T-helper 1 cell (primary cell): ENCODE results near the gene RAB6C.
"Not testable (repeated sequence)": the region's sequence is repeated elsewhere in the genome, so short reads cannot be mapped to it uniquely, and the experiment has no call there.

Experiments
- DNase-seq, 5 donors: peaks; one replicate each; pipeline ENCODE4 v3.0.0-alpha.2; 2012 to 2020
- total RNA-seq, 4 donors: gene quantifications; one replicate each; lab custom pipeline; 2026; lab: John Stamatoyannopoulos, UW

The RAB6C gene
- 0 to 0.31 (median 0.08) reads per million in 4 donors for total RNA-seq

- peak in 1 of 5 donors; percentile 4 for DNase-seq
Observed at GRCh38 chr2:129979629-129980155, at the start of gene RAB6C. RAB6C (plus strand) TSS chr2:129979666; CDS start chr2:129980116, 450 bp downstream.

DNA sequence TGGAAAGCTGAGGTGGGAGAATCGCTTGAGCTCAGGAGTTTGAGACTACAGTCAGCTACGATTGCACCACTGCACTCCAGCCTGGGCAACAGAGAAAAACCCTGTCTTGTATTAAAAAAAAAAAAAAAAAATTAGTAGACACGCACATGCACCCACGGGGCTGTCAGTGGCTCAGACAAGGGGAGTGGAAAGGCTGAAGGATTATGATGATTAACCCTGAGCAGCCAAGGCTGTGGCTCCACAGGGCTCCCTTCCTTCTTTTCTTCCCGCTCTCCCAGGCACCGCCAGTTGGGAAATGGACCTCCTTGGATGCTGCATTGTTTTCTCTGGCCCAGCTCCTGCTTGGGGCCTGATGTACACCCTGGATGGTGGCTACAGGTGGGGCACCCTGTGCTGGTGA lies 49.0 kb upstream of the RAB6C start:
- no peak for DNase-seq

DNA sequence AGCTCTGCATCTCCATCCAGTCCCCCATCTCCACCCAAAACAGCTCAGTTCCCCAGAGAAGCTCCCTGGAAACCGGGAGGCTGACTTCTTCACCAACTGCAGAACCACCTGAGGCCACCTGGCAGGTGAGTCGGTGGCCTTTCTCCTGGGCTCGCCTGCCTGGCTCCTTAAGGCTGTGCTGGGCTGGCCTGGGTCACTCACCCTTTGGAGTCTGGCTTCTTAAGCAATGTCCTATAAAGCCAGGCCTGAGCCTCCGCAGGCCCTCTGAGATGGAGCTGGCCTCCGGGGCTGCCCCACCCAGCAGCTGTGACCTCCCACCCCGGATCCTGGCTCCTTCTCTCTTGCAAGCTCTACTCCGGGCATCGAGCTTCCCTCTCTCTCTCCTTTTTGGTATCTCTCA lies 46.1 kb upstream of the RAB6C start:
- DNase-seq: not testable (repeated sequence)

DNA sequence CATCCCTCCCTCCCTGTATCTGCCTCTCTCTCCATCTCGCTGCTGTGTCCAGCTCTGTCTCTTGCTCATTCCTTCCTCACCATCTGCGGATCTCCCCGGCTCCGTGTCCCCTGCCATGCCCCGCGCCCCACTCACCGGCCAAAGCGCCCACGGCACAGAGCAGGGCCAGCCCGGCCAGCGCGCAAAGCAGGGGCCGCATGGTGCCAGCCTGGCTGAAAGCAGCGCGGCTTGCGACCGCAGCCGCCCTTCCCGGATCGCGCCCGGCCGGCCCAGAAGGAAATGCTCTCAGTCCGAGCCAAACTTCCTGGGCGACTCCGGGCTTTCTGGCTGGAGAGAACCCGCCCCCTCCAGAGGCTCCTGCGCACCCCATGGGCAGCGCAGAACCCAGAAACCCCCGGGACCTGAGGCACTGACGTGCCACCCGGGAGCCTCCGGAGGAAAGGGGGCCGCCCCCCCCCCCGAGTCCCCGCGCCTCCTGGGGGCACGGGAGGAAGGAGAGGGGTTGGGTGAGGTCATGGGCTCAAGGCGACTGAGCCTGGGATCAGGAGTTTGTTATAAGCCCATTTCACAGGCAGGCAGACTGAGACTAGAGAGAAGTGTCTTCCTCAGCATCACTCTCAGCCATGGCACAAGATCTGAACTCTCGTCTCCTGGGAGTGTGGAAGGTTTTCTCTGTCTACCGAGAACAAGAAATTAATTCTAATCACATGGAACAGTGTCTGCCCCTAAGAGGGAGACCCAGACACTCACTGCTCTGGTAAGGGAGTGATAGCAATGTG lies 45.2 kb upstream of the RAB6C start:
- no peak for DNase-seq

DNA sequence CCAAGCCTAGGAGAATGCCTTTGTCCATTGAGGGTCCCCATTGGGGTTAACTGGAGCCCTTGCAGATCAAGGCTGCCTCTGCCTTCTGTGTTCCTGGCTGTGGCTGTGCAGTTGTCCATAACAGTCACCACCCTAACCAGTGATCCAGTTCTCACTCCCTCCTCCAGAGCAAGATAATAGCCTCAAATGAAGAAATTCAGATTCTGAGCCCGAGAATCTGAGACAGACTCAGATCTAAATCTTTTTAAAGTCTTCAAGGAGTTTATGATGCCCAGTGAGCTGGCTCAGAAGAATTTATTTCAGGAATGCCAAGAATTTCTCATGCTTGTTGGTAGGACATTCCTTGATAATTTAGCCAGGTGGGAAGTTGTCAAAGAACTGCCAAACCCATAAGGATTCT lies 44.3 kb upstream of the RAB6C start:
- no peak for DNase-seq

GRCh38 chr2:129936334-129936934 lies 43.0 kb upstream of the RAB6C start:
- no peak for DNase-seq

DNA sequence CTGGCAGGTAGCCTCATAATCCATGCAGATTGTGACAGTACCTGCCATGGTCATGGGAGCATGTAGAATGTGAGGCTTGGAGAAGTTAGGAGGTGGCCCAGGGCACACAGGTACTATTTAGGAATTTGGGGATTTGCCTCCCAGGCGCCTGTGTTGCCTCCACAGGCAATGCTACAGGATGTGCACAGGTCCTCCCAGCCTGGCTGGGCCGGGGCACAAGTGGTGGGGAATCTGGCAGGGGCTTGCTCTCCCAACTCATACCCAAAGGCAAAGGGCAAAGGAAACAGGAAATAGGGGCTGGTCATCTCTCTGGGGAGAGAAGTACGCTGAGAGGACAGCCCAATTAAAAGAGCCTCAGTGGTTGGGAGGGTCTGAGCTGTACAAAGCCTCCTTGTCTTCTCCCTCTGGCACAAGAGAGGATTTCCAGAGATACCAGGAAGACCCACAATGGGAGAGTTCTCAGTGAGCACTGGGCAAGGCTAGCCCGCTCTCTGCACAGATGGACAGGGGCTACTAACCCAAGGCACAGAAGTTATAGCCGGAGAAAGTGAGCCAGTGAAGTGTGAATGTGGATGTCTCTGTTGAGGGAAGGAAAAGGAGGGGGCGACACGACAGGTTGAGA lies 40.5 kb upstream of the RAB6C start:
- not testable (repeated sequence) for DNase-seq

DNA sequence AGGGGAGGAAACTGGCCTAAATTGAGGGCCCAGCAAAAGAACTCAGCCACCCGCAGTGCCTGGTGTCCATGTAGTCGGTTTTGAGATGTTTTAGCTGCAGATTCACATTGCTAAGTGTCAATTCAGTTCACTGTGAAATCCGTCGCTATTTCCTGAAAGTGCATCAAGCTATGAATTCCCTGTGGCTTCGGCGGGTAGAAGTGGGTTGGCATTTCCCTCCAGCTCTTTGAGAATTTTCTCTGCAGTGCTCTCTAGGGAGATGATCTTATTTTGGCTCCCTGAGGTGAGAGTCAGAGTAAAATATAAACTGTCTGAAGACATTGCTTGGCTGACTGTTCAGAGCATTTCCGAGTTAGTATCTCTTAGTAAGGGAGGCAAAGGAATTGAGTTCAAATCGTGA lies 36.0 kb upstream of the RAB6C start:
- not testable (repeated sequence) for DNase-seq

DNA sequence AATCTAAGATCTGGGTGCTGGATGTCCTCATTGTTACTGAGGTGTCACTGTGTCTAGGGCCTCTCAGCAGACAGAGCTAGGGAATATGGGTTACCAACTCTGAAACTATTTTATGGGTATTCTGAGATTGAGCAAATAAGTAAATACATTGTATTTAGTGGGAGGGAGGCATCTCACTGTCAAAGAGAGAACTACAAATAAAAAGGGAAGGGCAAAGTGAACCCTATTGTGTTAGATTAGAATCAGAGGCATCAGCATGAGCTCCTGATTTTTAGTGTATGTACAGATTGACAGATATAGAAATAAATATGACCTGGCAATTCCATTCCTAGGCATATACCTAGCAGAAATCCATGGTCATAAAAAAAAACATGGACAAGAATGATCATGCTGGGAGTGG lies 33.9 kb upstream of the RAB6C start:
- DNase-seq: no peak

GRCh38 chr2:129947712-129948111 lies 31.8 kb upstream of the RAB6C start:
- not testable (repeated sequence) for DNase-seq

GRCh38 chr2:129956171-129956570 lies 23.3 kb upstream of the RAB6C start:
- not testable (repeated sequence) for DNase-seq

- no peak for DNase-seq
Observed at GRCh38 chr2:129957891-129958290, 21.6 kb upstream of the RAB6C start.

DNA sequence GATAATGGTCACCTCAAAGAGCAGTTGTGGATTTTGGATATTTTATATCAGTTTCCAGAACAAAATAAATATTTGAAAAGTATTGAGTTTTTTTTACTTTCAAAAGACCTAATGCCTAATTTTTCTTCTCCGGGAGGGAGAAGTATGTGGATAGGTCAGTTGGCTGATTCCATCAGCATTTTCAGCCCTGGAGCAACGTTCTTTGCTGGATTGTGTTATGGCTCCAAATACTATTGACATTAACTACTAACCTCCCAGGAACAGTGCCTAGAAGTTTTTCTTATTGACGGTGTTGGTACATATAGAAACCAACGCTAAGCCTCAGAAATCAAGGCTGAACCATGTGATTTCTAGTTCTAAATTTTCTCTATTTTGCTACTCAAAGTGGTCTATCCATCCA lies 20.7 kb upstream of the RAB6C start:
- DNase-seq: not testable (repeated sequence)

- not testable (repeated sequence) for DNase-seq
Observed at GRCh38 chr2:129968605-129969004, 10.9 kb upstream of the RAB6C start.

GRCh38 chr2:129975016-129975774 lies 4.3 kb upstream of the RAB6C start:
- no peak for DNase-seq

- DNase-seq: not testable (repeated sequence)
Observed at GRCh38 chr2:129976969-129977368, 2.5 kb upstream of the RAB6C start.

GRCh38 chr2:129977986-129978385 lies 1.5 kb upstream of the RAB6C start:
- no peak for DNase-seq

- DNase-seq: peak in 1 of 5 donors; percentile 8
Observed at GRCh38 chr2:129980246-129980645, 780 bp downstream of the RAB6C start.

- DNase-seq: not testable (repeated sequence)
Observed at GRCh38 chr2:129981689-129982088, 2.2 kb downstream of the RAB6C start.

GRCh38 chr2:129984426-129984825 lies 5.0 kb downstream of the RAB6C start:
- DNase-seq: no peak

GRCh38 chr2:129992415-129993006 lies 13.0 kb downstream of the RAB6C start:
- DNase-seq: not testable (repeated sequence)

DNA sequence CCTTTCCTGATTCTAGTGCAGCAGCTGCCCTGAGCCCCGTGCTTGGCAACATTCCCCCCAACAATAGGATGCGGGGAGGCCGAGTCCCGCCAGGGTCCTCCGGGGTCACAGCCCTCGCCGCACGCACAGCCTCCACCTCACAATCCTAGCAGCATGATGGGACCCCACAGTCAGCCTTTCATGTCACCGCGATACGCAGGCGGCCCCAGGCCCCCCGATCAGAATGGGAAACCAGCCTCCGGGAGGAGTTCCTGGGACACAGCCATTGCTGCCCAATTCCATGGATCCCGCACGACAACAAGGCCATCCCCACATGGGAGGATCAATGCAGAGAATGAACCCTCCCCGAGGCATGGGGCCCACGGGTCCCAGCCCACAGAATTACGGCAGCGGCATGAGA lies 13.7 kb downstream of the RAB6C start:
- DNase-seq: not testable (repeated sequence)
